Sigmoid colon (tissue), 7 donors: ENCODE results near the gene DLG3. TPM values are rescaled to one million over a fixed set of nuclear protein-coding genes. Genes with fewer than 3 reads are reported as not detected.
"Not testable (repeated sequence)": the region's sequence is repeated elsewhere in the genome, so short reads cannot be mapped to it uniquely, and the experiment has no call there.

Experiments used
- DNase-seq: peaks from one replicate; pipeline ENCODE4 v3.0.0-alpha.2; 2019
- H3K27ac ChIP-seq, 4 donors: fragments of 200-600 bp; sonication (generic); one replicate each; pipeline ENCODE4 v1.5.1; 2016 to 2019; ENCODE audit warnings: mild to moderate bottlenecking in 1 of 4
- H3K27me3 ChIP-seq, 3 donors: fragments of 200-600 bp; sonication (generic); one replicate each; pipeline ENCODE4 v1.5.1; 2019; ENCODE audit warnings: mild to moderate bottlenecking in 1 of 3
- H3K36me3 ChIP-seq, 4 donors: fragments of 200-600 bp; sonication (generic); one replicate each; pipeline ENCODE4 v1.5.1; 2016 to 2019
- H3K4me1 ChIP-seq, 4 donors: fragments of 200-600 bp; sonication (generic); one replicate each; pipeline ENCODE4 v1.5.1; 2017 to 2019
- H3K4me3 ChIP-seq, 4 donors: fragments of 200-600 bp; sonication (generic); one replicate each; pipeline ENCODE4 v1.5.1; 2017 to 2019; ENCODE audit warnings: mild to moderate bottlenecking in 2 of 4, moderate library complexity in 1 of 4
- H3K9me3 ChIP-seq, 4 donors: fragments of 200-600 bp in 3 of 4; sonication (generic) in 3 of 4; one replicate each; pipeline versions ENCODE4 v1.5.1 to v1.6.1; 2013 to 2019
- EP300 ChIP-seq, 4 donors: sonication (generic); formaldehyde crosslinking; IDR thresholded peaks; one replicate each; pipeline ENCODE4 v1.6.1; 2017; ENCODE audit warnings: antibody characterized with exemption in 4 of 4
- POLR2A ChIP-seq, 2 donors: fragments of 450-650 bp; IDR thresholded peaks; one replicate each; pipeline ENCODE4 v1.6.1; 2016; ENCODE audit warnings: antibody characterized with exemption in 2 of 2, mild to moderate bottlenecking in 2 of 2, moderate library complexity in 2 of 2
- POLR2AphosphoS5 ChIP-seq, 4 donors: sonication (generic); formaldehyde crosslinking; IDR thresholded peaks; one replicate each; pipeline ENCODE4 v1.6.1; 2017; ENCODE audit warnings: antibody characterized with exemption in 4 of 4
- WGBS, 2 donors: extraction: QIAGEN DNeasy Blood & Tissue Kit; methylation state at CpG; one replicate each; pipeline ENCODE4 v1.1.7; 2013; 5-methylcytosine and 5-hydroxymethylcytosine counted together
- intact Hi-C: fragments of 100-400 bp; cut with DNase I; formaldehyde crosslinking; loops from one replicate; pipeline ENCODE4 v1.15.1; 2023
- polyA plus RNA-seq, 3 donors: library from polyadenylated mRNA; stranded (reverse); fragments of 200-250 nt; gene quantifications; one replicate each; pipeline ENCODE4 v1.2.3, GENCODE V29; 2013
- total RNA-seq, 4 donors: library from RNA; depleted of rRNA; stranded (reverse); fragments of >200 nt; gene quantifications; one replicate each; pipeline ENCODE4 v1.1.0, GENCODE V29; 2016
- TF ChIP-seq, protein P1 (sequence below), 4 experiments: fragments of 450-650 bp in 3 of 4; fragments of 200-600 bp in 1 of 4; IDR thresholded peaks; one replicate each; pipeline ENCODE4 v1.5.1; 2016 to 2019; ENCODE audit warnings: antibody characterized with exemption in 4 of 4, mild to moderate bottlenecking in 3 of 4, moderate library complexity in 2 of 4
- donor health status: healthy with polysubstance abuse.
- donor health status: Bipolar disorder and iron deficiency.
- donor health status: healthy.

DLG3 gene
- total and polyA plus RNA-seq, 7 donors: 12.5 to 35.2 (median 24.0) TPM

DNA sequence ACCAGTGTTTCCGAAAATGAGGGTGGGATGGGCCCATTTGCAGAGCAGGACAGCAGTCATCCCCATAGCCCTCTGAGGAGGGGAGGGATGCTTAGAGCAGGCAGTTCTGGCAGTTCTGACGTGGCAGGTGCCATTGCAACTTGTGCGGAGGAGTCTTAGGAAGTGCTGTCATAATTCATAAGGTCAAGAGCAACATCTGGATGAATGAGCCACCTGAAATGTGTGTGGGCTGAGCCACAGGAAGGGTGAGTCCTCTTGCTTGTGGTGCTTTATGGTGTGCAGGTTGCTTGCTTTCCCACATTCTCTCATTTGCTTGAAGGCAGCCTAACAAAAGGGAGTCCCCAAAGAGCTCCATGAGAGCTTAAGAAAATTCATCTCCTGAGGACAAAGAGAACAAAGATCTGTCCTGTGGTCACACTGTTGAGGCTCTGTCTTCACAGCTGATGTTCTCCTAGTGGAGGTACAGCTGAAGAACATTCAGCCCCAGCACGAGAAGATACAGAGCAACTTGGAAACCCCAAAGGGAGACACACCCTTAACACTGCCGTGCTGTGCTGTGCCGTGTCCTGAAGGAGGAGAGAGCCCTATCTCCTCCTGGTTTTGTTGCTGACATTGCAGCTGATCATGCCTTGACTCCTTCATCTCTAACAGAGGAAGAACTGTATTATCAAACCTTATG lies 60.3 kb downstream of the DLG3 start:
- Histone ChIP-seq H3K27ac (no peak overlapping the region), H3K9me3 (no peaks in the 10 kb centered on the region), H3K36me3 (peaks cover 0 to 30% (median 0%) of the 10 kb centered on the region in 4 donors), H3K4me3 (no peak overlapping the region), H3K27me3 (no peaks in the 10 kb centered on the region), H3K4me1 (no peaks in the 10 kb centered on the region)
- WGBS, 2 donors: 57 to 82% methylated on average over 6 of the region's 6 CpGs
- intact Hi-C loops: no loop called here
- DNase-seq: no peak
- TF ChIP-seq EP300 (IDR thresholded peaks at IDR 0.05) (no peak), POLR2AphosphoS5 (IDR thresholded peaks at IDR 0.05) (no peak), POLR2A (IDR thresholded peaks at IDR 0.05) (no peak)
- TF ChIP-seq, protein P1, sequence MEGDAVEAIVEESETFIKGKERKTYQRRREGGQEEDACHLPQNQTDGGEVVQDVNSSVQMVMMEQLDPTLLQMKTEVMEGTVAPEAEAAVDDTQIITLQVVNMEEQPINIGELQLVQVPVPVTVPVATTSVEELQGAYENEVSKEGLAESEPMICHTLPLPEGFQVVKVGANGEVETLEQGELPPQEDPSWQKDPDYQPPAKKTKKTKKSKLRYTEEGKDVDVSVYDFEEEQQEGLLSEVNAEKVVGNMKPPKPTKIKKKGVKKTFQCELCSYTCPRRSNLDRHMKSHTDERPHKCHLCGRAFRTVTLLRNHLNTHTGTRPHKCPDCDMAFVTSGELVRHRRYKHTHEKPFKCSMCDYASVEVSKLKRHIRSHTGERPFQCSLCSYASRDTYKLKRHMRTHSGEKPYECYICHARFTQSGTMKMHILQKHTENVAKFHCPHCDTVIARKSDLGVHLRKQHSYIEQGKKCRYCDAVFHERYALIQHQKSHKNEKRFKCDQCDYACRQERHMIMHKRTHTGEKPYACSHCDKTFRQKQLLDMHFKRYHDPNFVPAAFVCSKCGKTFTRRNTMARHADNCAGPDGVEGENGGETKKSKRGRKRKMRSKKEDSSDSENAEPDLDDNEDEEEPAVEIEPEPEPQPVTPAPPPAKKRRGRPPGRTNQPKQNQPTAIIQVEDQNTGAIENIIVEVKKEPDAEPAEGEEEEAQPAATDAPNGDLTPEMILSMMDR (IDR thresholded peaks at IDR 0.05): no peak

DNA sequence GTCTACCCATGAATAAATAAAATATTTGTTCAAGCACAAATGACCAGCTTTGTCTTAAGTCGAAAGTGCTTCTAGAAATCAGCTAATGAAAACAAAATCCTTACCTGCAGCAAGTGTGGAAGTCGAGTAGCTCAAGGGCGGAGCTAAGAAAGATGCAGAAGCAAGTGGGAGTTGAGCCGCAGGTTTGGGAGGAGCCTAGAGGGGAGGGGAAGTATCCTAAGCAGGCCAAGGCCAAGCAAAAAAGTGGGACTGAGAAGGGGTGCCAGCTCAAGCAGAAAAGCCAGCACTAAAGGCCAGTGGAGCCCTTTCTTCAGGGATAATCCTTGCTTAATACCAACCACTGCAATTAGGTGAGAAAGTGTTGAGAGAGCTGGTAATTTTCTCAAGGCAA lies 60.8 kb downstream of the DLG3 start:
- intact Hi-C loops: no loop called here
- Histone ChIP-seq H3K4me3 (no peak overlapping the region), H3K36me3 (peaks cover 0 to 25% (median 0%) of the 10 kb centered on the region in 4 donors), H3K4me1 (no peaks in the 10 kb centered on the region), H3K27me3 (no peaks in the 10 kb centered on the region), H3K27ac (no peak overlapping the region), H3K9me3 (no peaks in the 10 kb centered on the region)
- no peak for DNase-seq
- TF ChIP-seq EP300 (IDR thresholded peaks at IDR 0.05) (no peak), POLR2A (IDR thresholded peaks at IDR 0.05) (no peak), POLR2AphosphoS5 (IDR thresholded peaks at IDR 0.05) (no peak)
- TF ChIP-seq, protein P1 (IDR thresholded peaks at IDR 0.05): no peak
- 45 to 80% methylated on average over 4 of the region's 4 CpGs for WGBS, 2 donors

DNA sequence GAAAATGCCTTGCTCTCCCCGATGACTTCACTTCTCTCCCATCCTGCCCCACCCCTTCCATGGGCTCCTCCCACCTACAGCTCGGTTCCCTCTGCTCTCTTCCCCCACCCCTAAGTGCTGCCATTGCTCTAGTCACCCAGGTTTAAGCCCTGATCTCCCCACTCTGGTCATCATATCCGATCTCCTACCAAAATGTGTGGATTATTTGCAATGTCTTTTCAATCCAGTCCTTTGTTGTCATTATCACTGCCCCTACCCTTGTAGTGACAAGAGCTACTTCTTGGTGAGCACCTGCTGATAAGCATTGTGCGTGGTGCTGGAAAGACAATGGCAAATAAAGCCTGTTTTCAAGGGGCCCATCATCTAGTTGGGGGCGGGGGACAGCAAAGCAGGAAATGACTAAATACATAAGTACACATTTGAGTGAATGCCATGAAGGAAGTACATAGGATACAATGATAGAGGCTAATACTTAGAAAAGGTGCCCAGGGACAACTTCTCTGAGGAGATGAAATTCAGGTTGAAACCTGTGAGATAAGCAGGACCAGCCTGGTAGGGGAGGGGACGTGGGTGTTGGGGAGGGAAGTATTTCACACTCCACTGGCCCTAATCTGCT lies 63.8 kb downstream of the DLG3 start:
- Histone ChIP-seq H3K27me3 (no peaks in the 10 kb centered on the region), H3K27ac (no peak overlapping the region), H3K4me1 (no peaks in the 10 kb centered on the region), H3K9me3 (no peaks in the 10 kb centered on the region), H3K4me3 (no peak overlapping the region), H3K36me3 (peaks cover 0 to under 1% (median 0%) of the 10 kb centered on the region in 4 donors)
- TF ChIP-seq EP300 (IDR thresholded peaks at IDR 0.05) (no peak), POLR2A (IDR thresholded peaks at IDR 0.05) (no peak)
- TF ChIP-seq, protein P1 (IDR thresholded peaks at IDR 0.05): no peak
- intact Hi-C loops: no loop called here
- 35 to 54% methylated on average over 6 of the region's 6 CpGs for WGBS, 2 donors
- DNase-seq: no peak

DNA sequence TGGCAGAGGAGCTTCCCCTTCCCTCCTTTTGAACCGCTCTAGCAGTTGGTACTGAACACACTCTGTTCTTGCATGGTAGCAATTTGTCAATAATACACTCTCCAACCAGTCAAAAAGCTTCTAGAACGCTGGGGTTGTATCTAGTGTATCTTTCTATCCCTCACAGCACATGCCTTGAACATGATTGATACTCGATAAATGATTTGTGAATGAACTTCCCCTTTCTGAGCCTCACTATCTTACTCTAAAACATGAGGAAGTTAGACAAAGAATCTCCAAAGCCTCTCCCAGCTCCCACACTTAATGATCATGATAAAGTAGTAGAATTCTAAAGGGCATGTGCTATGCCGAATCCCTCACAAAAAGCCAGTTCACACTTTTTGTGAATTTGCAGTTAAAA lies 64.4 kb downstream of the DLG3 start:
- Histone ChIP-seq H3K36me3 (no peaks in the 10 kb centered on the region), H3K9me3 (no peaks in the 10 kb centered on the region), H3K4me3 (no peak overlapping the region), H3K4me1 (no peaks in the 10 kb centered on the region), H3K27ac (no peak overlapping the region), H3K27me3 (no peaks in the 10 kb centered on the region)
- DNase-seq: no peak
- intact Hi-C loops: no loop called here
- 66% methylated on average over 4 of the region's 4 CpGs for WGBS, 2 donors
- TF ChIP-seq EP300 (IDR thresholded peaks at IDR 0.05): no peak

DNA sequence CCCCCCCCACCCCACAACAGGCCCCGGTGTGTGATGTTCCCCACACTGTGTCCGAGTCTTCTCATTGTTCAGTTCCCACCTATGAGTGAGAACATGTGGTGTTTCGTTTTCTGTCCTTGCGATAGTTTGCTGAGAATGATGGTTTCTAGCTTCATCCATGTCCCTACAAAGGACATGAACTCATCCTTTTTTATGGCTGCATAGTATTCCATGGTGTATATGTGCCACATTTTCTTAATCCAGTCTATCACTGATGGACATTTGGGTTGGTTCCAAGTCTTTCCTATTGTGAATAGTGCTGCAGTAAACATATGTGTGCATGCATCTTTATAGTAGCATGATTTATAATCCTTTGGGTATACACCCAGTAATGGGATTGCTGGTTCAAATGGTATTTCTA lies 70.6 kb downstream of the DLG3 start:
- H3K27me3 ChIP-seq, H3K4me1 ChIP-seq, H3K36me3 ChIP-seq, intact Hi-C loops, H3K27ac ChIP-seq, H3K9me3 ChIP-seq, DNase-seq, H3K4me3 ChIP-seq: not testable (repeated sequence)
- WGBS, 2 donors: 96 to 100% methylated on average over 4 of the region's 4 CpGs

DNA sequence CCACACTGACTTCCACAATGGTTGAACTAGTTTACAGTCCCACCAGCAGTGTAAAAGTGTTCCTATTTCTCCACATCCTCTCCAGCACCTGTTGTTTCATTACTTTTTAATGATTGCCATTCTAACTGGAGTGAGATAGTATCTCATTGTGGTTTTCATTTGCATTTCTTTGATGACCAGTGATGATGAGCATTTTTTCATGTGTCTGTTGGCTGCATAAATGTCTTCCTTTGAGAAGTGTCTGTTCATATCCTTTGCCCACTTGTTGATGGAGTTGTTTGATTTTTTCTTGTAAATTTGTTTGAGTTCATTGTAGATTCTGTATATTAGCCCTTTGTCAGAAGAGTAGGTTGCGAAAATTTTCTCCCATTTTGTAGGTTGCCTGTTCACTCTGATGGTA lies 71.1 kb downstream of the DLG3 start:
- WGBS, 2 donors: 93 to 100% methylated on average over 1 of the region's 1 CpG
- intact Hi-C loops, H3K4me1 ChIP-seq, H3K4me3 ChIP-seq, H3K27ac ChIP-seq, H3K36me3 ChIP-seq, DNase-seq, H3K9me3 ChIP-seq, H3K27me3 ChIP-seq: not testable (repeated sequence)
